Peyer's patch (tissue), 4 donors: Measurements from ENCODE around the gene SLC30A2. TPM values are rescaled to one million over a fixed set of nuclear protein-coding genes. Genes with fewer than 3 reads are reported as not detected.

Source experiments
- DNase-seq, 3 donors: peaks; one replicate each; pipeline ENCODE4 v3.0.0-alpha.2; 2017 to 2019
- H3K27ac ChIP-seq, 4 donors: fragments of 200-600 bp; sonication (generic); one replicate each; pipeline ENCODE4 v1.5.1; 2016 to 2019
- H3K27me3 ChIP-seq, 2 donors: fragments of 200-600 bp; sonication (generic); one replicate each; pipeline ENCODE4 v1.5.1; 2019
- H3K36me3 ChIP-seq, 3 donors: fragments of 200-600 bp; sonication (generic); one replicate each; pipeline ENCODE4 v1.5.1; 2016 to 2019
- H3K4me1 ChIP-seq, 4 donors: fragments of 200-600 bp; sonication (generic); one replicate each; pipeline ENCODE4 v1.5.1; 2016 to 2019
- H3K4me3 ChIP-seq, 4 donors: fragments of 200-600 bp; sonication (generic); 1 replicate in 3 of 4; 2 replicates in 1 of 4; pipeline ENCODE4 v1.5.1; 2016 to 2019; ENCODE audit warnings: mild to moderate bottlenecking in 1 of 4
- H3K9me3 ChIP-seq, 4 donors: fragments of 200-600 bp; sonication (generic); one replicate each; pipeline ENCODE4 v1.5.1; 2016 to 2019; ENCODE audit warnings: mild to moderate bottlenecking in 1 of 4
- CTCF ChIP-seq, 6 experiments: fragments of 450-650 bp in 4 of 6; fragments of 200-600 bp in 2 of 6; sonication (generic) in 1 of 6; IDR thresholded peaks; one replicate each; pipeline ENCODE4 v1.5.1; 2017 to 2019; ENCODE audit warnings: antibody characterized with exemption in 6 of 6, mild to moderate bottlenecking in 3 of 6, moderate library complexity in 1 of 6
- POLR2A ChIP-seq, 2 donors: fragments of 450-650 bp; IDR thresholded peaks; one replicate each; pipeline ENCODE4 v1.5.1; 2017; ENCODE audit warnings: antibody characterized with exemption in 2 of 2, mild to moderate bottlenecking in 2 of 2, moderate library complexity in 2 of 2
- total RNA-seq, 4 donors: library from RNA; depleted of rRNA; stranded (reverse); fragments of >200 nt; gene quantifications; one replicate each; pipeline ENCODE4 v1.1.0, GENCODE V29; 2016

The SLC30A2 gene
- total RNA-seq, 4 donors from 2014 or later: 0.18 to 13.2 (median 1.7) TPM; not detected in 1

GRCh38 chr1:25996966-25997827 is 48.7 kb downstream of the SLC30A2 start:
- DNase-seq: peak in 2 of 3 donors; percentile 51 to 76
- Histone ChIP-seq H3K36me3 (no peaks in the 10 kb centered on the region), H3K9me3 (no peaks in the 10 kb centered on the region), H3K27ac (peak overlapping the region; percentile 85 to 97 (median 87)), H3K27me3 (no peaks in the 10 kb centered on the region), H3K4me1 (peaks cover 2 to 19% (median 7%) of the 10 kb centered on the region in 4 donors), H3K4me3 (peak overlapping the region; percentile 60 to 81 (median 64))
- TF ChIP-seq POLR2A (IDR thresholded peaks at IDR 0.05) (peak; percentile 50 to 70), CTCF (IDR thresholded peaks at IDR 0.05) (no peak)

- Histone ChIP-seq H3K4me1 (peaks cover 2 to 22% (median 7%) of the 10 kb centered on the region in 4 donors), H3K4me3 (no peak overlapping the region), H3K27ac (no peak overlapping the region), H3K27me3 (no peaks in the 10 kb centered on the region), H3K36me3 (peaks cover 0 to 13% (median 0%) of the 10 kb centered on the region in 3 donors), H3K9me3 (no peaks in the 10 kb centered on the region)
- DNase-seq: no peak
- no peak for TF ChIP-seq CTCF (IDR thresholded peaks at IDR 0.05)
- TF ChIP-seq POLR2A (IDR thresholded peaks at IDR 0.05): no peak
These were observed 51.3 kb downstream of the SLC30A2 start for GRCh38 chr1:25994402-25995150.

- peaks cover 2 to 18% (median 7%) of the 10 kb centered on the region in 4 donors for H3K4me1 ChIP-seq
- no peaks in the 10 kb centered on the region for H3K27me3 ChIP-seq
- peaks cover 0 to 21% (median 0%) of the 10 kb centered on the region in 3 donors for H3K36me3 ChIP-seq
- no peak for DNase-seq
- no peak for TF ChIP-seq CTCF (IDR thresholded peaks at IDR 0.05)
- TF ChIP-seq POLR2A (IDR thresholded peaks at IDR 0.05): no peak
- H3K9me3 ChIP-seq: no peaks in the 10 kb centered on the region
- no peak overlapping the region for H3K27ac ChIP-seq
- no peak overlapping the region for H3K4me3 ChIP-seq
These were observed 52.5 kb downstream of the SLC30A2 start for GRCh38 chr1:25993197-25993951.

GRCh38 chr1:25992689-25993171 is 53.2 kb downstream of the SLC30A2 start:
- Histone ChIP-seq H3K36me3 (peaks cover 0 to 26% (median 0%) of the 10 kb centered on the region in 3 donors), H3K27me3 (no peaks in the 10 kb centered on the region), H3K27ac (no peak overlapping the region), H3K9me3 (no peaks in the 10 kb centered on the region), H3K4me3 (no peak overlapping the region), H3K4me1 (peaks cover 2 to 17% (median 7%) of the 10 kb centered on the region in 4 donors)
- DNase-seq: no peak
- no peak for TF ChIP-seq POLR2A (IDR thresholded peaks at IDR 0.05)
- no peak for TF ChIP-seq CTCF (IDR thresholded peaks at IDR 0.05)
